T-helper 1 cell treated with Interleukin-12 subunit alpha and Interleukin-12 subunit beta and Interleukin-4 antibody, amounts not matched to agents 30 μg/mL and 1 μg/mL, for 36 hours (primary cell): ENCODE results near the gene RGS11.
"Not testable (repeated sequence)": the region's sequence is repeated elsewhere in the genome, so short reads cannot be mapped to it uniquely, and the experiment has no call there.

ENCODE experiments used
- H3K27ac Mint-ChIP-seq: one replicate; pipeline ENCODE4 v1.8.0; 2021; ENCODE audit warnings: mild to moderate bottlenecking, mixed read lengths
- H3K27me3 Mint-ChIP-seq: one replicate; pipeline ENCODE4 v1.8.0; 2021; ENCODE audit warnings: low read depth, mixed read lengths
- H3K36me3 Mint-ChIP-seq: one replicate; pipeline ENCODE4 v1.8.0; 2021; ENCODE audit warnings: low read depth, mixed read lengths
- H3K4me1 Mint-ChIP-seq: one replicate; pipeline ENCODE4 v1.8.0; 2021; ENCODE audit warnings: low read depth, mixed read lengths
- H3K4me3 Mint-ChIP-seq: one replicate; pipeline ENCODE4 v1.8.0; 2021; ENCODE audit warnings: mild to moderate bottlenecking, moderate library complexity, mixed read lengths
- H3K9me3 Mint-ChIP-seq: one replicate; pipeline ENCODE4 v1.8.0; 2021; ENCODE audit warnings: mixed read lengths

Gene RGS11

DNA sequence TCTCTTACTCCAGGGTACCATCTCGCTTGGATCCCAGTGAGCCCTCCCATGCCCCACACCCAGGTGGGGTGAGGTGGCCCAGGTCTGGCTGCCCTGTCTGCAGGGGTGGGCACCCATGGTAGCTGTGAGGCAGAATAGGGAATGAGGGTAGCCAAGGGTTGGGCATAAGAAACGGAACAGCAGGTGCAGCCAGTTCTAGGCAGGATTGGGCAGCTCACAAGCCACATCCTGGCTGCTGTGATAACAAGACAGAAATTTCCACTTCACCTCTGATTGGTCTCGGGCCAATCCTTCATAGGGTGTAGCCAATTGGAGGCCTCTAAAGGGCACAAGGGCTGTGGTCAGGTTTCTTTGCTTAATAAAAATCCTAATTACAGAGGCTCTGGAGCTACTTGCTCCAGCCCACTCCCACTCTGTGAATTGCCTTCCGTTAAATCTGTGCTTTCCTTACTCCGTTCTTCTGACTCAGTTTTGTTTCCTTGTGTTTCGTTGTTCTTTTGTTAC lies 3.2 kb upstream of the RGS11 start:
- peaks cover 25% of the 10 kb centered on the region for H3K27me3 Mint-ChIP-seq
- no peak overlapping the region for H3K27ac Mint-ChIP-seq
- peaks cover 3% of the 10 kb centered on the region for H3K4me1 Mint-ChIP-seq
- H3K36me3 Mint-ChIP-seq, result no peaks in the 10 kb centered on the region
- H3K4me3 Mint-ChIP-seq, result no peak overlapping the region
- no peaks in the 10 kb centered on the region for H3K9me3 Mint-ChIP-seq

DNA sequence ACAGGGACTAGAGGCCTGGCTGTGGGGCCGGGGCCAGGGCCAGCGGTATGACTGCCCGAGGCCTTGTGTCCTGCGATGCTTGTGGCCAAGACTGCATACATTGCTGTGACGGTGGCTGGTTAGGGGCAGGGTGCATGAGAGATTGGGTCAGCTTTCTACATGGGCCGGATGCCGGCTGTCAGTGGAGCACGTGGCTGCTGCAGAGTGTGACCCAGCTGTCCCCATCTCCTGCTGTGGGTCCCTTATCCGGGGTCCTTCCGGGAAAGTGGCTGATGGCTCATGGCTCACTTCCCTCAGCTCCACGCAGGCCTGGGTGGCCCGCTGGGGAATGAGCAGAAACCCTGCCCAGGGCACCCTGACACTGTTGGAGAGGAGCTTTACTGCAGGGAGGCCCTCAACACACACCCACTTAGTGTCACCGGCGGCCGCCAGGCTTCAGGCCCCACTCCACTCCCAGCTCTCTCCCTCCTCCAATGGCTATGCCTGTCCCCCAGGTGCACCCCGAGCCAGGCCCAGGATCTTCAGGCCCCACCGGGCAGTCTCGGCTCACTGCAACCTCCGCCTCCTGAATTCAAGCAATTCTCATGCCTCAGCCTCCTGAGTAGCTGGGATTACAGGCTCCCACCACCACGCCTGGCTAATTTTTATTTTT lies 808 bp upstream of the RGS11 start:
- Mint-ChIP-seq H3K9me3 (no peaks in the 10 kb centered on the region), H3K4me3 (no peak overlapping the region), H3K36me3 (no peaks in the 10 kb centered on the region), H3K4me1 (peaks cover 3% of the 10 kb centered on the region), H3K27me3 (peaks cover 28% of the 10 kb centered on the region), H3K27ac (no peak overlapping the region)

DNA sequence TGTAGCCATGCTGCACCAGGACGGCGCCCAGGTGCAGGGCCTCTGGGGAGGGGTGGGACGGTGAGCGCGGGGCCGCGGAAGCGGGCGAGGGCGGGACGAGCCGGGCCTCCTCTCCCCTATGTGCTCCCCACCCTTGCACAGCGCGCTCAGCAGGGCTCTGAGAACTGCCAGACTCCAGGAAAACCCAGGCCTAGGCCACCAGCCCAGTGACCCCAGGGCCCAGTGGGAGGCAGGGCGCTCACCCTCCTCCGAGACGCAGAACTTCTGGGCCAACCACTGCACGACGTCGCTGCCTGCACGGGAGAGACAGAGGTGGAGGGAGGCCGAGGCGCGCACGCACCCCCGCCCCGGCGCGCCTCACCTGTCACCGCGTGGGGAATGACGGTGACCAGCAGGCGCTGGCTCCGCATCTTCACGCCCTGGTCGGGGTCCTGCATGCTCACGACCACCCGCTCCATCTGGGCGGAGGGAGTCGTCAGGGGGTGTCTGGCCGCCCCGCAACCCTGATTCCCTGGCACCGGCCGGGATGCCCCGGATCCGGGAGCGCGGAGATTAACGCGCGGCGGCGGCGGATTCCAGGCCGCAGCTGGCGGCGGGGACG lies 603 bp downstream of the RGS11 start:
- no peaks in the 10 kb centered on the region for H3K36me3 Mint-ChIP-seq
- peaks cover 28% of the 10 kb centered on the region for H3K27me3 Mint-ChIP-seq
- no peaks in the 10 kb centered on the region for H3K9me3 Mint-ChIP-seq
- H3K27ac Mint-ChIP-seq, result no peak overlapping the region
- H3K4me1 Mint-ChIP-seq, result peaks cover 3% of the 10 kb centered on the region
- no peak overlapping the region for H3K4me3 Mint-ChIP-seq

DNA sequence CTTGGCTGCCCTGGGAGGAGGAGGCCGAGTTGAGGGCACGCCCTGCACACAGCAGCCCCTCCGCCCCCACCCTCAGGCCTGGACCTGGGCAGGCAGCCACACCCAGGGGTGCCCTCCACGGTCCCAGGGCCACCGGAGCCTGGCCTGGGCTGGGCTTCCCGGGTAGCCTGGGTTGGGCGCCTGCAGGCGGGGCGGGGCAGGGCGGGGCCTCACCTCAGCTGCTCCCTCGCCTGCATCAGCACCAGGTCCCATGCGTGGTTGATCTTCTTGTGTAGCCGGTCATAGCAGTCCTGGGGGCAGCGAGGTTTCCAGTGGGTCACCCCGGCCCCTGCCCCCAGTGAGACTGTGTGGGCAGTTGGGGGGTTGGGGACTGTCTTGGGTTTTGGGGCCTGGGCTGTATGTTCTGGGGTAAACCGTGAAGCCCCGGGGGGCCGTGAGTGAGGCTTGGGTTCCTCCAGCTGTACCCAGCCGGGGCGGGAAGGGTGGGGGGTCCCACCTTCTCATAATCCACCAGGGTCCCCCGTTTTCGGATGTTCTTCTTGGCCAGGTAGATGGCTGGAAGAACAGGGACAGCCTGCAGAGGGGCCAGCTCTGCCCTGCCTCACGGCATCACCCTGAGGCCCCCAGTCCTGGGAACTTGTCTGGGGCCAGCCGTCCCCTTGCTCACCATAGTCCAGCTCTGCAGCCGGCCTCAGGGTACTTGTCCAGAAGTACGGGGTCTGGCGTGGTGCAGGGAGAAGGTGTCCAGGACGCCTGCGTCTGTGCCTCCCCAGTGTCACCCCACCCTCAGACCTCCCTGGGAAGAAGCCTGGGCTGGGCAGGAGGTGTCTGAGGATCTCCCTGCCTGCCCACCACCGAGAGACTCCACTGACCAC lies 2.0 kb downstream of the RGS11 start:
- no peaks in the 10 kb centered on the region for H3K4me1 Mint-ChIP-seq
- no peak overlapping the region for H3K4me3 Mint-ChIP-seq
- no peaks in the 10 kb centered on the region for H3K36me3 Mint-ChIP-seq
- no peaks in the 10 kb centered on the region for H3K9me3 Mint-ChIP-seq
- H3K27me3 Mint-ChIP-seq, result peaks cover 22% of the 10 kb centered on the region
- H3K27ac Mint-ChIP-seq, result no peak overlapping the region

DNA sequence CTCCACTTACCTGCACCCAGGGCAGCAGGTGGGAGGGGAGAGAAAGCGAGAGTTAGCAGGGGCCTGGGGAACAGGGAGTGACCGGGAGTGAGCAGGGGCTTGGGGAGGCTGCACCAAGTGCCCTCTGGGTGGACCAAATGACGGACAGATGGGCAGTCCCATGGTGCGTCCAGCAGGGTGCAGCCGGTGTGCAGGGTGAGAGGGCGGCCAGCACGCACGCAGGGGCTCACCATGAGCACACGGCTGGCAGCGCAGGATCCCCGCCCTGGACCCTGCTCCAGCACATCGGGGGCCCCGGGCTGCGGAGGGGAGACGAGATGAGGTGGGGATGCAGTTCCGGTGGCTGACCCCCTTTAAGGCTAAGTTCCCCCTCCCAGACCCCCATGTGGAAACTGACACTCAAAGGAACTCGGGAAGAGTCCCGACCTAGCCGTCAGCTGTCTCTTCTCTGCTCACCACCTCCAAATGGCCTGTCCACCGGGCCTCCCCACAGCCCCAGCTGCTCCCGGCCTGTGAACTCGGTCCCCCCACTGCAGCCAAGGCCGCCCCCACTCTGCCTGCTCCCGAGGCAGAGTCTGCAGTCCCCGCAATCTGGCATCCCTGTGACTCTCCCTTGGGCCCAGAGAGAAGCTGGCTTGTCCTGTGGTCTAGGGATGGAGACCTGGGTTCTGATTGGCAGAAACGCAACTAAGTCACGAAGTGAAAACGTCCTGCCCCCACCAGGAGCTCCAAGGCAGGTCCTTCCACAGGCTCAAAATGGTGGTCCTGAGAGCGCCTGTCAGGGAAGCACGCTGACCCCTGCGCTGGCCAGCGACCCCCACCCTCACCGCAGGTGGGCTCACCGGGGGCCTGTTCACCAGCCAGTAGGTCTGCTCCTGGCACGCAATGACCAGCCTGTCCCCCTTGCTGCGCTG lies 2.9 kb downstream of the RGS11 start:
- no peaks in the 10 kb centered on the region for H3K9me3 Mint-ChIP-seq
- no peak overlapping the region for H3K4me3 Mint-ChIP-seq
- H3K27me3 Mint-ChIP-seq, result peaks cover 17% of the 10 kb centered on the region
- H3K36me3 Mint-ChIP-seq, result no peaks in the 10 kb centered on the region
- no peak overlapping the region for H3K27ac Mint-ChIP-seq
- H3K4me1 Mint-ChIP-seq, result no peaks in the 10 kb centered on the region

DNA sequence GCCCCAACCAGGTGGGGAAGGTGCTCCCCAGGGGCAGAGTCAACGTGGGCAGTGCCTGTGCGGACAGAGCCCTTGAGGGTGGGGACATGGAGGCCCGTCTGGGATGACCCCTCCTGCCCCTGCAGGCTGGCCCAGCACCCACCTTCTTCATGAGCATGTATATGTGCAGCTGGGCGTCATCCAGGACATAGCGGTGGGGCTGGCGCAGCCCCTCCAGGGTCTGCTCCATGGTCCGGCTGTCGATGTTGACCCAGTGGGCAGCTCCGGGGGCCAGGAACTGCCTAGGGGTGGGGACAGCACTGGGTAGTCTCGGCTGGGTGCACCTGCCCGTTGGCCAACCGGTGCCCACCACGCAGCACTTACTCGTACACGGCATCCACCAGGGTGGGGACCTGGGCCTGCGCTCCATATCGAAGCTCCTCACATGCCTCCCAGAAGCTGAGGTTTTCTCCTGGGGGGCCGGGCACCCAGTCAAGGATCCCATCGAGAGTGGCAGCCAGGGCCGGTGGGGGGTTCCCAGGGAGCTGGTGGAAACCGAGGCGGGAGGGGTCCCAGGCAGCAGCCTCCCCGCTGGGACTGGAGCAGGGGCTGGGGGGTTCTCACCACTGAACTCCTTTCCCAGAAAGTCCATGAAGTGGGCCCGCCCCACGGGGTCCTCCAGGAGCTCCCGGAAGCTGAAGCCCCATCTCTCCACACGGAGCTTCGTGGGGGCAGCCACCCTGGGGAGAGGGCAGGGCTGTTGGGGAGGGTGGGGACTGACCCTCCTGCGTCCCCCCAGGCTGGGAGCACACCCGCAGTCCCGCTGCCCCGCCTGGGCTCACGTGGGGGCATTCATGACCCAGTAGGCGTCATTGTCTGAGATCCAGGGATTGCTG lies 5.1 kb downstream of the RGS11 start:
- Mint-ChIP-seq H3K4me3 (no peak overlapping the region), H3K27ac (no peak overlapping the region), H3K36me3 (no peaks in the 10 kb centered on the region), H3K27me3 (peaks cover 3% of the 10 kb centered on the region), H3K9me3 (no peaks in the 10 kb centered on the region), H3K4me1 (no peaks in the 10 kb centered on the region)

DNA sequence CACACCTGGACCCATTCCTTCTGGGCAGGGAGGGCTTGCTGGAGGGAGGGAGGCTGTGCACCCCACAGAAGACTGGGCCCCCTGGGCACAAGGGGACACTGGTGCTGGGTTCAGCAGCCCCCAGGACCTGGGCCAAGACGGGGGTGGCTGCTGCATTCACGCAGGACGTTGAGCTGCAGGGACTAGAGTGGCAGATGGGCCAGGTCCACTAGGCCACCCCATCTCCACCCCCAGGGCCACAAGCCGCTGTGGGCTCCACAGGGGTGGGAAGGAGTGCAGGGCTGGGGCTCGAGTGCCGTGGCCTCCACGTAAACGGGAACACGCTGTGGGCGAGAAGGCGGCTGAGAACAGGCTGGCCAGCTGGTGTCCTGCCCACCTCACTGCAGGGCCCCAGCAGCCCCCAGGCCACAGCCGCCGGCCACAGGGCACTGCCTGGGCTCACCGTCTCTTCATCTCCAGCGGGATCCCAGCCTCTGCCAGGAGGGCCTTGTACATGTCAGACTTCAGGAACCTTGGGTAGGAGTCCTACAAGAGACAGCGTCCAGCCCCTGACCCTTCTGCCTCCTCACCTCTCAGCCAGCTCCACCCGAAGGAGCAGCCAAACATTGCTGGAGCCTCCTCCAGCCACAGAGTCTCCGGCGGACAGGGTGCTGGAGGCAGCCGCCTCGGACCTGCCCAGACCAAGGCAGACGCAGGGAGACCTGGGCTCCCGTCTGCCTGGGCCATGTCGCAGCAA lies 6.5 kb downstream of the RGS11 start:
- Mint-ChIP-seq H3K9me3 (no peaks in the 10 kb centered on the region), H3K27ac (no peak overlapping the region), H3K27me3 (peaks cover 3% of the 10 kb centered on the region), H3K4me1 (no peaks in the 10 kb centered on the region), H3K4me3 (no peak overlapping the region), H3K36me3 (no peaks in the 10 kb centered on the region)

DNA sequence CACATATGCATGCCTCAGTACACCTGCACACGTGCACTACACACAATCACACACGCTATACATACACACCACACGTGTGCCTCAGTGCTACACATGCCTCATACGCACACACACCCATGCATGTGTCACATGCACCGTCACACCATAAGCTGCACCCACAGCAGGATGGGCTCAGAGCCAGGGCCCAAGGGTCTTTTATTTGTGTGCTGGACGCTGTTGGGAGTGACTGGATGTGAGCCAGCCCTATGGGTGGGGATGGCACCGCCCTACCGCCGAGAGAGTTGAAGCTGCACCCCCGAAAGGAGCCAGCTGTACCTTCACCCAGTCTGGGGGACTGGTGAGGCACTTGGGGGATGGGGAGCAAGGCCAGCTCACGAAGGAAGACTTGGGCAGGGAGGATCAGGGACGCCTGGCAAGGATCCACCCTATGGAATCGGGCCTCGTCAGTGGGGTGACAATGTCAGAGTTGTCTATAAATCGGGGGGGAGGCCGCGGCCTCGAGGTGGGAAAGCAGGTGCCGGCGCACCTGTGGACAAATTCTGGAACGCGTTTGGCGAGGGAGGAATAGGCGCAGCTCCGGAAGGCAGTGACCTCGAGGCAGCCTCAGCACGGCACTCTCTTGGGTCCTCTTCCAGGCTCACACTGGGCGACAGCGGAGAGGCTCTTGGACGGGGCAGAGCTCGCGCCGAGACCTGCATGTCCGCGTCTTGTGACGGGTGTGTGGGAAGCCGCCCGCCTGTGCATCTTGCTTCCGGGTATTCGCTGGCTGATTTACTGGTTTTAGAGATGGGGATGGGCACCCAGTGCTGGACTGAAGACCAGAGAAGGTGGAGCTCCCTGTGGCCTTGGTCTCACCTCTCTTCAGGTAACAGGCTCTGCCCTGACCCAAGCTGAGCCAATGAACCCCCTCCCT lies 7.3 kb downstream of the RGS11 start:
- Mint-ChIP-seq H3K27ac (no peak overlapping the region), H3K36me3 (no peaks in the 10 kb centered on the region), H3K4me1 (no peaks in the 10 kb centered on the region), H3K9me3 (no peaks in the 10 kb centered on the region), H3K27me3 (peaks cover 3% of the 10 kb centered on the region), H3K4me3 (no peak overlapping the region)

DNA sequence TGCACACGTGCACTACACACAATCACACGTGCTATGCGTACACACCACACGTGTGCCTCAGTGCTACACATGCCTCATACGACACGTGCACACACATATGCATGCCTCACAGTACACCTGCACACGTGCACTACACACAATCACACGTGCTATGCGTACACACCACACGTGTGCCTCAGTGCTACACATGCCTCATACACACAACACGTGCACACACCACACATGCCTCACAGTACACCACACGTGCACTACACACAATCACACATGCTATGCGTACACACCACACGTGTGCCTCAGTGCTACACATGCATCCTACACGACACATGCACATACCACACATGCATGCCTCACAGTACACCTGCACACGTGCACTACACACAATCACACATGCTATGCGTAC lies 8.2 kb downstream of the RGS11 start:
- H3K27ac Mint-ChIP-seq, H3K4me3 Mint-ChIP-seq, H3K36me3 Mint-ChIP-seq, H3K27me3 Mint-ChIP-seq, H3K9me3 Mint-ChIP-seq, H3K4me1 Mint-ChIP-seq: not testable (repeated sequence)

DNA sequence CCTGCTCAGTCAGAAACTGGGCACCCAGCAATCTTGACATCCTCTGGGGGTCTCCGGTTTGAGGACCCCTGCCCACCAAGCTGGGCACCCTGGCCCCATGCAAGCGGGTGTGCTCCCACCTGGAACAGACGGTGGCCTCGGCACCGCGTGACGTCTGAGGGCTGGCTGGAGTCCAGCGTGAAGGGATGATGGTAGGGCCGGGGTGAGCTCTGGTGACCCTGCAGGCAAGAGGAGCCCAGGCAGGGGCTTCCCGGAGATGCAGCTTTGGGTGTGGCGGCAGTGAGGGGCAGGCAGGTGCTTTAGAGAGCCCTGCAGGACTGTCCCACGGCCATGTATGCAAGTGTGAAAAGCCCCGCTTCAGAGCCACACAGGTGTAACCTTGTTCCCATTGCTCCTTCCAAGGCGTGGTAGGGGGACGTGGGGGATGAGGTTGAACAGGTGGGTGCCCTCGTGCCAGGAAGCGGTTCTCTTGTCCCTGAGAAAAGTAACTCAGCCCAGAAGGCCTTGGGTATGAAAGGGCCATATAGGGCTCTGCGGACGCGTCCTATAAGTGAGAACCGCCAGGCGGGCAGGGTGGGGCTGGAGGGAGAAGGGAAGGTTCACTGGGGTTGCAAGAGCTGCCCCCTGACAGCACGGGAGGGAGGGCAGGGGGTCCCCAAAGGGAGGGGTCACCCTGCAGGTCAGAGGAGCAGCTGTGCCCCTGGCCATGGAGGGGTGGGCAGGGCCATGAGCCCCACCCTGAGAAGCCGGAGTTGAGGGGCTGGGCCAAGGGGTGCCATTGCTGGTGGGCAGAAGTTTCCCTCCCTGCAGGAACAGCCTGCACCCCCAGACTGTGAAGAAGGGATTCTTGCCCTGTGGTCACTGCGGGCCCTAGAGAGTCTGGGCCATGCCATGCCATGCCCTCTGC lies 9.2 kb downstream of the RGS11 start:
- H3K4me1 Mint-ChIP-seq, result no peaks in the 10 kb centered on the region
- no peak overlapping the region for H3K4me3 Mint-ChIP-seq
- H3K36me3 Mint-ChIP-seq, result peaks cover 2% of the 10 kb centered on the region
- no peak overlapping the region for H3K27ac Mint-ChIP-seq
- no peaks in the 10 kb centered on the region for H3K27me3 Mint-ChIP-seq
- H3K9me3 Mint-ChIP-seq, result no peaks in the 10 kb centered on the region

DNA sequence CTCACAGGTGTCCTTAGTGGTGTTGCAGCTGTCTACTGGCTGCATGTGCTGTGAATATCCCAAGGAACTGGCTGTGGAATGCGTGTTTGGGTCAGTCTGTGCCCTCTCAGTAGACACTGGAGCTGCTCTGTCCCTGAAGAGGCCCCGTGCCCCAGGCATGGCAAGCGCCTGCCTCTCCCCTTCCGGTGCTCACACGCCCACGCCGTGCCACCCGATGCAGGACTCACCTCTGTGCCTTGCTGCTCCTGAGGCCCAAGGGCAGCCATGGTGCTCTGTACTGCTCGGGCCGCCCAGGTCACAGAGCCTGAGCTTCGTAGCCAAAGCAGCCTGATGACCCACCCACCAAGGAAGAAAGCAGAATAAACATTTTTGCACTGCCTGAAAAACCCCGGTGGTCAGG lies 10.0 kb downstream of the RGS11 start:
- peaks cover 2% of the 10 kb centered on the region for H3K36me3 Mint-ChIP-seq
- H3K9me3 Mint-ChIP-seq, result no peaks in the 10 kb centered on the region
- no peaks in the 10 kb centered on the region for H3K4me1 Mint-ChIP-seq
- no peak overlapping the region for H3K27ac Mint-ChIP-seq
- H3K4me3 Mint-ChIP-seq, result no peak overlapping the region
- no peaks in the 10 kb centered on the region for H3K27me3 Mint-ChIP-seq
